ELF-1 (cell line): ENCODE results near the gene ADORA2A.

Source experiments
- DNase-seq: peaks from one replicate; pipeline ENCODE4 v3.0.0-alpha.2; 2016; ENCODE audit warnings: low read depth, low spot score

ADORA2A gene

DNA sequence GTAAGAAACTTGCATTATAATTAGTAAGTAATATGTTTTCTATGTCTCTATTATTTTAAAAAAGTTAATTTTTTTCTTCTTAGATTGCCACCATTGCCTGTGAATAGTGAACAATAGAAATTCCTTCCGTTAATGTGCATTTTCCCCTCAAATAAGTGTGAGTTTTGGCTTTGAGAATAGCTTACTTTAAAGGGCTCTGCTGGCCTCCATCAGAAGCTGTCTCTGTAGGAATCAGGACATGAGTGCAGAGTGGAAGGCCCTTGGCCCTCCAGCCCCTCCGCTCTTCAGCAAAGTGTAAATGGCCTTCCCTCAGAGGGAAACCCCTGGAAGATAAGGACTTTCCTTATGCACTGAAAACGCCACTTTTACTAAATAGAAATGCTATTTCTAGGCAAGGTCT is 24.1 kb upstream of the ADORA2A start:
- no peak for DNase-seq

DNA sequence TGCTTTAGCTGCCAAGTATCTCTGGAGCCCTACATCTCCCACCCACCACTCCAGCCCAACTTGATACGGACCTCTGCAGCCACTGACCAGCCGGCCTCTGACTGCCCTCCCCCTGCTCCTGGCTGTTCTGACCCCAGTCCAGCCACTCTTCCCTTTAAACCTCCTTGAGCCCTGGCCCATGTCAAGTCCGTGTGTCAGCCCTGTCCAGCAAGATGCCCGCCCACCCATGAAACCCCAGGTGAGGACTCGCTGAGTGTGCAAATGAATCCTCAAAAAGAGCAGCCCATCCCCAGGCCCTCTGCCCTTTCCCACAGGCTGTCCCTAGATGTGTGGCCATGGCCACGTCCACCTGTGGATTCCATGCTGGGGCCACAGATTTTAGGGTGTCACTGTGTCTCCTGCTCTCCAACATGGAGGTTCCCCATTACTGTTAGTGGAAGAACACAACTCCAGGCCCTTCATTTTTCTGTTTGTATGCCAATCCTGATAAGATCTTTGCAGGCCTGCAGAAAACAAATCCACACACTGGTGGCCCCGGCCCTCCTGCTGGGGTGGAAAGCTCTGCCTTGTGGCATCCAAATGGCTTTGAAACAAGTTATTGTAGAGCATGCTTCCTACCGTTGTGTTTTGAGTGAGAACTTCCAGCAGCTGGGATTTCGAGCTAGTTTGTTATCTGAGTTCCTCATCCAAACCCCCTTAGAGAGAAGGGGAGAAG is 22.7 kb upstream of the ADORA2A start:
- DNase-seq = no peak

DNA sequence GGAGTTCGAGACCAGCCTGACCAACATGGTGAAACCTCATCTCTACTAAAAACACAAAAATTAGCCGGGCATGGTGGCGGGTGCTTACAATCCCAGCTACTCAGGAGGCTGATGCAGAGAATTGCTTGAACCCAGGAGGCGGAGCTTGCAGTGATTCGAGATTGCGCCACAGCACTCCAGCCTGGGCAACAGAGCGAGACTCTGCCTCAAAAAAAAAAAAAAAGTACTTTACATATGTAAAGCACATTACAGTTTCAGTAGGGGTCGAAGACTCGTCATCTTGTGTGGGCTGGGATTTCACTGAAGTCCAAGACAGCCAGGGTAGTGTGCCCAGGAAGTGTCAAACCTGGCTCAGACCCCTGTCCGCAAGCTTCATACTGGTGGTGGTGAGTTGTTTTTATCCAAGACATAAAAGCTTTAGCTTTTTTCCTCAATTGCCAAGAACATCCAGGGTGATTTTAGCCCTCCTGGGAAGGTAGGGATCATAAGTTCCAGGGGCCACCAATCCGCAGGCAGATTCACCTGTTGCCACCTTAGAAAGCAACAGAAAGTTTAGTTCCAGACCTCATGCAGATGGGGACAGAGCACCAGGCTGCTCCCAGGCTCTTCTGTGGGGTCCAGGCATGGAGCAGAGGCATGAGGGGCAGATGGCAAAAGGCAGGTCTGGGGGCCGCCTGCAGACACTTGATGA is 21.6 kb upstream of the ADORA2A start:
- DNase-seq = no peak

DNA sequence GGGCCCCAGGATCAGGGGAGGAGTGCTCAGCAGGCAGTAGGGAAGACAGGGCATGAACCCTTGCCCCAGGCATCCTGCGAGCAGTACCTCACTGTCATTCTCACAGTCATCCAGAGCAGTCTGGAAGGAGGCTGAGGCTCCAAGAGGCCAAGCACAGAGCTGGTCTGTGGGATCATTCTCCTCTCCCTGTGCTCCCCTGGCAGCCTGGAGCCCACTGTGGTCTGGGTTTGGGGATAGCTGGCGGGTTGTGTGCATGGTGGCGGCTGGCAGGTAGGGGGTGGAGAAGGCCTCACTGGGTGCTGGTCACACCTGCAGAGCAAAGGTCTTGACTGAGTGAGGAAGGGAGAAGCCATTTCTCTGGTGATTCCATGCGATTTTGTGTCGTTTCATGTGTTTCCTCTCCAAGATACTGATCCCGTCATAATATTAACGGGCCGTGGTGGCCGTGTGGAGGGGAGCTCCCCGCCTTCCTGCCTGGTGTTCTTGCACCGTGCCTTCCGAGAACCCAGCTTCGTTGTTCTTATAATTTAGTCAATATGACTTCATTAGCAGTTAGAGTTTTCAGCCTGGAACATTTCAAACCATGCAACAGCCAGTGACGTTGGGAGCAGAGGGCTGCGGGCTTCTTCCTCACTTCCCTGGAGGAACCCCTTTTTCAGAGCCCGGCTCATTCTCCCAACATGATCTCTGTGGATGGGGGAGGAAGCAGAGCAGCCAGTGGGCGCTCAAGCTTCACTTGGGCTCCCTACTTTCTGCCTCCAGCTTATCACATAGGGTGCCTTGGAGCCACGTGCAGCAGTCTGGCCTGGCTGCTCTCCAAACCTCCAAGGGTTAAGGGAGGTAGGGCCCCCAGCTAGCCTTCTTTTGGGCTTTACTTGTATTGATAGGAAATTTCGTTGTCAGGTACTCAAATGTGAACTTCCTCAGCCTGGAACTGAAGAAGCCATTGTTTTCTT is 20.8 kb upstream of the ADORA2A start:
- DNase-seq = no peak

DNA sequence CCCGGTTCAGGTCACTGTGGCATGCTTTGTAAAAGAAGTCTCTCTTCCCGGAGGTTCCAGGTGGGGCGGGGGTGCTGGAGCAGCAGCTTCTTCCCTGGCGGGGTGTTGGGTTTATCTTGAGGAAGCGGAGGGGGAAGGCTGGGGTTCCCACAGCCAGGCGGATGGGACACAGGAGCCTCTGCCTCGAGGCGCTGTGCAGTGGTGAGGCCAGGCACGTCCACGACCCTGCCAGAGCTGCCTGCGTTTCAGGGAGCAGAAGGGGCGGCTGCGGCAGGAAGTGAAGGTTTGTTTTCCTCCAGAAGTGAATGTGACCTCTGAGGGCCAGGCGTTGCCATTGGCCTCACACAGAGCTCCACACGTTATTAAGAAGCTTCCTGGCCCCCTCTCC is 20.1 kb upstream of the ADORA2A start:
- no peak for DNase-seq

DNA sequence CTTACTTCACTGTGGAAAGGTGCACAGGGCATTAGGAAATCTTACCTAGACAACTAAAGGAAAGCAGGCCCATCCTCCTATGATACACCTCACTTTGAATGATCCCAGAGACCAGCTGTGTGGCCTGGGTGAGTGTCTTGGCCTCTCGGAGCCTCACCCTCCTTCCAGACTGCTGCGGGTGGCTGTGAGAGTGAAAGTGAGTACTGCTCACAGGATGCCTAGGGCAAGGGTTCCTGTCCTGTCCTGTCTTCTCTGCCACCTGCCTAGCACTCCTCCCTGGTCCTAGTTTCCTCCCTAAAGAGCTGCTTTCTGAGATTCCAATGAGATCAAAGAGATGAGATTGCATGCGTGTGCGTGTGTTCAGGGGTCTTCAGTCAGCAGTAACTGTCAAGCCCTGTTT is 19.5 kb upstream of the ADORA2A start:
- no peak for DNase-seq

DNA sequence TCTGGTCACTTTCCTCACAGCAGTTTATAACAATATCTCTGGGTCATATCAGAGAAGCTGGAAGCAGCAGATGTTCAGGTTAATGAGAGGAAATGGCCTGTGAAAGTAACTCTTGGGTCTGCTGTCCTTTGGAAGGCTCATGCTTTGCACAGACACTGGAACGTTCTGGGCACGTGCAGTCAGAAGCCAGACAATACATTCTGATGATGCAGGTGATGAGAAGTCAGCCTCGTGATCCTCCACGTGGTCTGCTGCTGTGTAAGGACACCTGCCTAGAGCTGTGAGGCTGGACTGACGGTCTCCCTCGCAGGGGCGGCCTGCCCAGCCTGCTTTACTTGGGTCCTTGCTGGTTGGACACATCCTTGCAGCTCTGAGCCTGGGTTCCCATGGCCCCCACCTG is 18.8 kb upstream of the ADORA2A start:
- DNase-seq = no peak

DNA sequence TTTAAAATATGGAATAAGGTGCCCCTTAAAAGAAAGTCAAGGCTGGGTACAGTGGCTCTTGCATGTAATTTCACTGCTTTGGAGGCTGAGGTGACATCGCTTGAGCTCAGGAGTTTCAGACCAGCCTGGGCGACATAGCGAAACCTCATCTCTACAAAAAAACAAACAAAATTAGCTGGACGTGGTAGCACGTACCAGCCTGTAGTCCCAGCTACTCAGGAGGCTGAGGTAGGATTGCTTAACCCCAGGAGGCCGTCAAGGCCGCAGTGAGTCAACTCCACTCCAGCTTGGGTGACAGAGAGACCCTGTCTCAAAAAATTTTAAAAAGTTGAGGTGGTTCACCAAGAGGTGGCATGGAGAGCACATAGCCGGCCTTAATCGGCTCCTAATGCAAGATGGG is 17.7 kb upstream of the ADORA2A start:
- DNase-seq = no peak

DNA sequence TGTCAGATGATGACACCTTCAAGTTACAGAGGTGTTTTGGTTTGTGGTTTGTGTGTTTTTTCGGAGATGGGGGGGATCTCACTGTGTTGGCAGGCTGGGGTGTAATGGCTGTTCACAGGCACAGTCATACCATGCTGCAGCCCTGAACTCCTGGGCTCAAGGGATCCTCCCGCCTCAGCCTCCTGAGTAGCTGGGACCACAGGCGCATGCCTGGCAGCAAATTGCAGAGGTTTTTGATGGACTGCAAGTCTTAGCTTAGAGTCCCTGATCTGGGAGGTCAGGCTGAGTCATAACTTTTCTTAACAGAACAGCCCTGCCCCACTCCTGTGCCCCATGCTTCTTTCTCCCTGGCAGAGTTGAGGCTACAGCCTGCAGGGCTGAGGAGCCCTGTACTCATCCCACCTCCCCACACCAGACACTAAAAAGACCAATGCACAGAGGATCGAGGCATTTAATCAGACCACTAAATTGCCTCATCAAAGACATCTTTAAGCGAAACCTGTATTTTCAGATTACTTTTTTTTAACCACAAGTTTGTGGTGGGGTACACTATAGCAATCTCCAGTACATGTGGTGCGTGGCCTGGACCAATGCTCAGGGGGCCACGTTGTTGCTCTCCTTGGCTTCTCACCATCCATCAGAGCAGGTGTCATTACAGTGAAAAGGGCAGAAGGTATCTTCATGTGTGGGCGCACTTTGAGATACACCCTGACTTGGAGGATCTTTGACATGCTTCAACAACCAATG is 17.1 kb upstream of the ADORA2A start:
- no peak for DNase-seq

DNA sequence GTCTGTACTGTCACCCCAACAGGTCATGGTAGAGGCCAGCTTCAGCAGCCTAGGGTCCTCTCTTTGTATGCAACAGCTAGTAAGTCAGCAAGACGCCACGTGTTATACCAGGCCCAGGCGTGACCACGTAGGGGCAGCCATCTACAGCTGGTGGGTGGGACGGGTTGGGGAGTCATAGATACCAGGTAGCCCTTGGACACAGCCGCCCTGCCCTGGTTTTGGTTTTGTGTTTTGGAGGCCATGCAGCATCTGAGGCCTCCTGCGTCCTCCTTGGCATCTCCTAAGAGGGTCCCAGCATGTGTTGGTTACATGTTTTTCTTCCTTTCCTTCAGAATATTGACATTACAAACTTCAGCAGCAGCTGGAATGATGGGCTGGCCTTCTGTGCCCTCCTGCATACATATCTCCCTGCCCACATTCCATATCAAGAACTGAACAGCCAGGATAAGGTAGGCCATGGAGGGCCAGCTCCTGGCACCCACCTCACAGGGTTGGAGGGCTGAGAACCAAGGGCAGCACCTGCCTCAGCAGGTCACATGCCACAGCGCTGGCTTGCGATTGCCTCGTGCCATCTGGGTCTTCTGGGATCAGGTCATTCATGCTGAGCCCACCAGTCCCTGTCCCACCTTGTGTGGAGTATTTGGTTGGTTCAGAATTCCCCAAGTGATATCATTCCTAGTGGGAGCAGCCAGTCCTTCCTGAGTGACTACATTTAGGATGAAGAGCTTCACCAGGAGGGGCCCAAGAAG is 16.0 kb upstream of the ADORA2A start:
- DNase-seq = no peak

DNA sequence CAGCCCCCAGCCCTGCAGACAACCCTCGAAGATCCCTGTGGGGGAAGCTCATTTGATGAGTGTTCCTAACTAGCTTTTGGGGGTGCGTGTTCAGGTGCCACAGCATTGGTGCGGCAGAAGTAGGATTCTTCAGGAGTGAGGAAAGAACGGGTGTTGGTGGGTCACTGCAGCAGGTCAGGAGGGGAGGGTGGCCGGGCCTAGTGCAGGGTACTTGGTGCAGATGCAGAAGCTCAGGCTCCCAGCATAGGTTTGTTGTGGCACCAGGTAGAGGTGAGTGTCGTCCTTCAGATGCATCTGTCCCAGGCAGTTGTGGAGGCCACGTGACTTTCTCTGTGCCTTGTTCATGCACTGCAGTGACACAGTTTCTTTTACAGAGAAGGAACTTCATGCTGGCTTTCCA is 15.1 kb upstream of the ADORA2A start:
- no peak for DNase-seq

DNA sequence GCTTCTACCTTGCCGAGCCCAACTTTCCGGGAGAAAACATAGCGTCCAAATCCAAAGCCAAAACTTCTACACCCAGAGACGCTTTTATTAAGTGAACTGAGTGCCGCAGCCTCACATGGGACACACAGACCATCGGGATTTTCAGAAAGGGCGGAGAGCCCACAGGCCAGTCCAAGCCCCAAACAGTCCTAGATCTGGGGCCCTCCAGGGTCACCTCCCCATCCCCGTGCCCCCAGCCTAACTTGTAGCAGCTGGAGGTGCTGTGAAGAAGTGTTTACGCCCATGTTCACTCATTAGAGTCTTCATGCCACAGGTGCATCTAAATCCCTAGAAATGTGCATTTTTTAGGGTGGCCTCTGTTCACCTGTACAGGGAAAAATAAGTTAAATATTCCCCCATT is 14.1 kb upstream of the ADORA2A start:
- no peak for DNase-seq

DNA sequence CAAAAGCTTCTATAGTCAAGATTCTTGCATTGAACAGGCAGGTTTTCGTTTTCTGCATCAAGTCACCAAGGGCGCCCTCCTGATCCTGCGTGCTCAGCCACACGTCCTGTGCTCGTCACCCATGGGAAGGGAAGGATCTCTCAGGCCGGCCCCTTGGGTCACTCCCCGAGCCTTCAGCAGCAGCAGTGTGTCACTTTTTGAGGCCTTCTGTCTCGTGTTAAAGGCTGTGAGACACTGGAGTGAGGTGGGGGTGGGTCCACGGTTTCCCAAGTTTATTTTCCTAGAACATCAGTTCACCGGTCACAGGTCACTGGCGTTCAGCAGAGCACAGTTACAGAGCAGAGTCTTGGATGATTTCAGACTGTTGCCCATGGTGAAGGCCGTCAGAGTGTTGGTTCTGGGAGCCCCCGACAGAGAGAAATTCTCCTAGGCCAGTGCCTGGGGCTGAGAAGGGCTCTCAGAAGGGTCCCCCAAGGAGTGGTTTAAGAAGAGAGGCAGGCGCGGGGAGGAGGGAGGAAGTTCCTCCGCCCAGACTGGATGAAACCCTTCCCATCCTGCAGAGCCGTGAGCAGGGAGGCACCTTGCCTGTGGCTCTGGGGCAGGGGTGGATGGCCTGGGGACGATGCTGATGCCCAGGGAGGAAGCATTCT is 13.5 kb upstream of the ADORA2A start:
- DNase-seq = no peak

DNA sequence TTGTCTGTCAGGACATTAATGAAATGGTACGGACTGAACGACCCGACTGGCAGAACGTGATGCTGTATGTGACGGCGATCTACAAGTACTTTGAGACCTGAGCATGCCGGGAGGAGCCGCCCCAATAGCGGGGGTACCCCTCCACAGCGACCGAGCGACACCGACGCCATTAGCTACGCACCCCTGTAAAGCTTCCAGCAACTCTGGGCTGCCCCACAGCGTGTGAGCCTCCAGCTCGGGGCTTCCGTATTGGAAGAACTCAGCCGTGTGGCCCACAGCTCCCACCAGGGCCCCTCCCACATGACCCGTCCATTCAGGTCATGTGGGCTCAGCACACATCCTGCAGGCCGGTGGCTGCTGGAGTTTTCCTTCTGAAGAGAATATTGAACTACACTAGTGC is 12.9 kb upstream of the ADORA2A start:
- DNase-seq = no peak

DNA sequence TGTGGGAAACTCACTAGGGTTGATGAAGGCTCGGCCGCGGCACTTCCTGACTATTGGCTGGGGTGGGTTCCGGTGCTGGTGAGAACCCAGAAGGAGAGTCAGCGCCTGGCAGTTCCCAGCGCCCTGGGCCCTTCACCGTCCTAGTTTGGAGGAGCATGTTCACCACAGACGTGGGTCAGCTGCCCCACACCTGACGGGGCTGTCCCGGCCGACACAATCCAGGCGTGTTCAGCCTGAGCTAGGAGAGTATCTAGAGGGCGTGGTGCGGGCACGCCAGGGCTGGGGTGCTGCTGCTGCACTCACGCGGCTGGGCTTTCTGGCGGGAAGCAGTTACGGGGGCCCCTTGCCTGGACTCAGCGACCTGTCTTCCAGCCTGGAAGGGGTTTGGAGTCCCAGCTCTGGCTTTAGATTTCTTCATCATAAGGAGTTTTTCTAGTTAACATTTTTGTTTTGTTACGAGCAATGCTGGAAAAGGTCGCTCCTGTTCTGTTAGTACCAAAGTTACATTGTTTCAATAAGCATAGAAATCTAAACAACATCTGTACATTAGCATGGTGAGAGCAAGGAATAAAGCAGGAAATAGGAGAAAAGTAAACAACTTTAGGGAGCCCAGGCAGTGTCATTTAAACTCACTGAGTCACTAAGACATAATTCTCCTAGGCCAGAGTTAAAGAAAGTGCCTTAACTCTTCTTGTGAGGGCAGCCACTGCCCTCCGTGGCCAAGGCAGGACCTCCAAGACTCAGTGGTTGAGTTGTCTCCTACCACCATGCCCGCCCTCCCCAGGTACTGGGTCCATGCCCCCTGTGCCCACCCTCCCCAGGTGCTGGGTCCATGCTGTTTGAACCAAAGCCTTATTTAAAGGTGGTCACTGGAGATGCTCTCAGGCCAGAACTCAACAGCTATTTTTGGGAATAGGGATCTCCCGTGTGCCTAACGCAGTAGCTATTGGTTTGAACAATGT is 12.1 kb upstream of the ADORA2A start:
- DNase-seq = no peak

DNA sequence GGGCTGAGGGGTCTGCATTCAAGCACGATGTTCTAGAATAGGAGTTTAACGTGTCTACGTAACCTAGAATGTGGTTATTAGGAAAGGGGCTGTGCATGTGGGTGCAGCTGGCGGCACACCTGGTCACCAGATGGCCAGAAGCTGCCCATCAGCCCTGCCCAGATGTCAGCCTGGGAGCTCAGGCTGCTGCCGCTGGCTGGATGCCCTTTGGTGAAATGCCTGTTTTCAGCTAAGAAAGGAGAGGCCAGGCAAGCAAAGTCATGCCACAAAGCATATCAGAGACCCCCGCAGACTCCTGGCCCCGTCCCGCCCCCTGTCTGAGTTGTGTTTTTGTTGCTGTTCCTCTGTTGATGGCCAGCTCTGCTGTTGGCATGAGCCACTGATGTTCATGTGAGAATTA is 11.3 kb upstream of the ADORA2A start:
- DNase-seq = no peak

DNA sequence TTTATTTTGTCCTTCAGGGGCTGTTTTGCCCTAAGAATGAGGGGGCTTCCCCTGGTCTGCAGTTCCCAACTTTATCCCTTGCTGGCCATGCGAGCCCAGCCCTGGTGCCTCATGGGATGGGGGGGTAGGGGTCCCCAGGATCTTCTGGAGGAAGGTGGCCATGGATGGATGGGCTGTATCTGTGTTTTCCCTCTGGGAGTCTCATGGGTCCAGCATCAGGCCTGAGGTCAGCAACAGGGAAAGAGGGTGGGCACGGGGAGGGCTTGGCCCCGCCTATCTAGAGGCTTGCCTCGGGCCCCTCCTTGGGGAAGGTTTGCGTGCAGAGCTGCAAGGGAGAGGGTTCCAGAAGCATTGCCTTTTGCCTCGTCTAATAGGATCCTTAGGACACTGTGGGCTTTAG is 10.8 kb upstream of the ADORA2A start:
- DNase-seq = no peak

DNA sequence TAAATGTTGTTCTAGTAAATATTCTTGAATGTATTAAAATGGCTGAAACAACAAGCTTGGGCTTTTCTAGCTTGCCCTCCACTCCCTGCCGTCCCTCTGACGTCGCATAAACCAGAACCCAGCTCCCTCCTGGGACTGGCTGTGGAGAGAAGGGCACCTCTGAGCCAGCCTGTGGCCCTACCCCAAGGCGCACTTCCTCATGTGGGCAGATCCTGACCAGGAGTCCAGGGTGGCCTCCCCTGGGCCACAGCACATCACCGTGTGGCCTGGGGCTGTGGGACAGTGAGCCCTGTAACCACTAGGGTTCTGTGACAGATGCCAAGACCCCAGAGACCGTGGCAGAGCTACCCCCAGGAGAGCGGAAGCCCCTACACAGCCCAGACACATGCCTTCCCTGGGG is 10.2 kb upstream of the ADORA2A start:
- no peak for DNase-seq

DNA sequence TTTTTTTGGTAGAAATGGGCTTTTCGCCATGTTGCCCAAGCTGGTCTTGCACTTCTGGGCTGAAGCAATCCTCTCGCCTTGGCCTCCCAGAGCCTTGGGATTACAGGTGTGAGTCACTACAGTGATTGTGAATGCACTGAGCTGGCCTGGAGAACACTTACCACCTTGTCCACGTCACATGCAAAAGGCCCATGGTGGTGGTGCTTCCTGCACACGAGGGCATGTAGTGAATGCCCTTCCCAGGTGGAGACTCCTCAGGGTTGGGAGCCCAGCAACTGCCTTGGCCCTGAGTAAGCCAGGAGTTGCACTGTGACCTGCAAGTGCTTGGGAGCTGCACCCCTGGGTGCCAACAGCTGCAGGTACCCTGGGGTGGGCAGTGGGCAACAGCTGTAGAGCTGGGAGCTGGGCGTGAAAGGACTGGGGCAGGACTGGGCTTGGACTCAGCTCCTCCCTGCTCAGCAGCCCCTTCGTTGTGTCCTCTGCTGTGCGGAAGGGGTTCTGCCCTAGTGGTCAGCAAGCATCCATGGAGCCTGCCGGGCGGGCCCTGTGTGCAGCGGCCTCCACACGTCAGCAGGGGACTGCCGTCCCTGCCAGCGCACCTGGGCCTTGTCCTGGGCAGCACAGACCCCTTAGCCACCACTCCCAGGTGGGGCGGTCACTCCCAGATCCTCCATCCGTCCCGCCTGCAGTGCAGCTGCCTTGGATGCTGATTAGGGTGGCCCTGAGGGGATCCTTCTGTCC is 9.3 kb upstream of the ADORA2A start:
- DNase-seq = no peak
